H1 (cell line): ENCODE results near the gene BAX. TPM values are rescaled to one million over a fixed set of nuclear protein-coding genes. Genes with fewer than 3 reads are reported as not detected.

Experiments used
- CTCF ChIA-PET: fragments of 300-600 bp; sonication (Branson Sonifier 250); formaldehyde crosslinking; loops from one replicate; lab custom pipeline; 2021; ENCODE audit not compliant: partially characterized antibody; lab: Charles Lee
- POLR2A ChIA-PET: fragments of 300-600 bp; sonication (Branson Sonifier 250); formaldehyde crosslinking; loops from one replicate; lab custom pipeline; 2021; ENCODE audit warnings: inconsistent platforms; ENCODE audit not compliant: partially characterized antibody; lab: Charles Lee
- DNase-seq, 2 experiments: peaks; one replicate each; pipeline versions ENCODE4 v3.0.0 to v3.0.0-alpha.2; 2010 to 2022; ENCODE audit warnings: low spot score in 2 of 2, low read depth in 1 of 2, mixed read lengths in 1 of 2
- FAIRE-seq: peaks from 2 replicates; lab custom pipeline; 2011; peaks lifted over from hg19 to GRCh38; lab: Jason Lieb, UNC
- H2AFZ ChIP-seq: 2 replicates; pipeline ENCODE4 v1.8.1; 2012; ENCODE audit warnings: low read length, inconsistent platforms
- H2AK5ac ChIP-seq: 2 replicates; pipeline ENCODE4 v1.6.1; 2013; ENCODE audit warnings: low read depth, low read length
- H2BK120ac ChIP-seq: replicated peaks from 2 replicates; pipeline ENCODE3; 2013; ENCODE audit warnings: low read depth, low read length, inconsistent platforms
- H2BK12ac ChIP-seq: 2 replicates; pipeline ENCODE4 v1.6.1; 2013; ENCODE audit warnings: low read depth, low read length
- H2BK15ac ChIP-seq: 2 replicates; pipeline ENCODE4 v1.6.1; 2013; ENCODE audit warnings: low read length
- H2BK20ac ChIP-seq: 2 replicates; pipeline ENCODE4 v1.6.1; 2013; ENCODE audit warnings: low read length
- H2BK5ac ChIP-seq: 2 replicates; pipeline ENCODE4 v1.6.1; 2013; ENCODE audit warnings: low read depth, low read length
- H3K14ac ChIP-seq: 2 replicates; pipeline ENCODE4 v1.6.1; 2013; ENCODE audit warnings: inconsistent platforms; ENCODE audit not compliant: insufficient read length
- H3K18ac ChIP-seq: 2 replicates; pipeline ENCODE4 v1.6.1; 2013; ENCODE audit warnings: low read length; ENCODE audit errors: extremely low read depth
- H3K23ac ChIP-seq: 2 replicates; pipeline ENCODE4 v1.6.1; 2013; ENCODE audit warnings: inconsistent platforms; ENCODE audit not compliant: insufficient read length
- H3K23me2 ChIP-seq: 2 replicates; pipeline ENCODE4 v1.6.1; 2013; ENCODE audit warnings: low read depth, low read length
- H3K27ac ChIP-seq: 2 replicates; pipeline ENCODE4 v1.6.1; 2011; ENCODE audit warnings: low read depth, low read length, inconsistent platforms
- H3K27me3 ChIP-seq, 4 experiments: replicated peaks in 1 of 4; 1 replicate in 1 of 4; 2 replicates in 3 of 4; pipeline versions ENCODE4 v1.6.1 to v1.8.1; 2011 to 2013; ENCODE audit warnings: low read length in 3 of 4, mild to moderate bottlenecking in 3 of 4, inconsistent platforms in 2 of 4, mixed read lengths in 2 of 4, moderate library complexity in 1 of 4; ENCODE audit not compliant: control insufficient read depth in 3 of 4, insufficient read depth in 3 of 4; ENCODE audit errors: extremely low read depth in 1 of 4
- H3K36me3 ChIP-seq, 4 experiments: 2 replicates each; pipeline versions ENCODE4 v1.6.1 to v1.8.1; 2011 to 2013; ENCODE audit warnings: mild to moderate bottlenecking in 4 of 4, low read length in 3 of 4, moderate library complexity in 2 of 4, control low read depth in 1 of 4, inconsistent platforms in 1 of 4; ENCODE audit not compliant: insufficient read depth in 4 of 4, control insufficient read depth in 2 of 4
- H3K4ac ChIP-seq: replicated peaks from 2 replicates; pipeline ENCODE3; 2013; ENCODE audit warnings: low read length, low read depth, mixed read lengths, inconsistent platforms; ENCODE audit not compliant: insufficient read length
- H3K4me1 ChIP-seq, 4 experiments: replicated peaks in 1 of 4; 1 replicate in 1 of 4; 2 replicates in 3 of 4; pipeline versions ENCODE4 v1.6.1 to v1.8.1; 2011 to 2013; ENCODE audit warnings: low read length in 3 of 4, inconsistent platforms in 2 of 4, mixed read lengths in 1 of 4; ENCODE audit not compliant: insufficient read depth in 4 of 4, control insufficient read depth in 3 of 4
- H3K4me2 ChIP-seq, 2 experiments: 2 replicates each; pipeline versions ENCODE4 v1.6.1 to v1.8.1; 2011 to 2013; ENCODE audit warnings: low read depth in 2 of 2, low read length in 2 of 2, control low read depth in 1 of 2, inconsistent platforms in 1 of 2, mild to moderate bottlenecking in 1 of 2; ENCODE audit not compliant: insufficient read depth in 1 of 2
- H3K4me3 ChIP-seq, 4 experiments: fragments of 200-600, 300-600 bp in 1 of 4; sonication (generic), shearing (Covaris generic), sonication (Bioruptor Twin) in 1 of 4; 2 replicates each; pipeline versions ENCODE4 v1.5.1 to v1.8.1; 2011 to 2016; ENCODE audit warnings: low read length in 4 of 4, low read depth in 3 of 4, control low read depth in 2 of 4, inconsistent platforms in 2 of 4, mild to moderate bottlenecking in 2 of 4, mixed read lengths in 1 of 4, moderate library complexity in 1 of 4; ENCODE audit not compliant: insufficient read depth in 2 of 4; ENCODE audit errors: extremely low read depth in 1 of 4
- H3K56ac ChIP-seq: replicated peaks from 2 replicates; pipeline ENCODE3; 2013; ENCODE audit warnings: low read depth, mild to moderate bottlenecking, mixed read lengths, low read length, inconsistent platforms; ENCODE audit not compliant: insufficient read length
- H3K79me1 ChIP-seq: 2 replicates; pipeline ENCODE4 v1.6.1; 2013; ENCODE audit warnings: low read depth, low read length, control low read depth
- H3K79me2 ChIP-seq, 2 experiments: 2 replicates each; pipeline versions ENCODE4 v1.6.1 to v1.8.1; 2012 to 2013; ENCODE audit warnings: low read length in 2 of 2, mild to moderate bottlenecking in 2 of 2, inconsistent platforms in 1 of 2; ENCODE audit not compliant: insufficient read depth in 2 of 2, control insufficient read depth in 1 of 2
- H3K9ac ChIP-seq, 4 experiments: replicated peaks in 1 of 4; 1 replicate in 1 of 4; 2 replicates in 3 of 4; pipeline versions ENCODE4 v1.6.1 to v1.8.1; 2011 to 2013; ENCODE audit warnings: low read depth in 3 of 4, low read length in 3 of 4, control low read depth in 2 of 4, mild to moderate bottlenecking in 2 of 4, moderate library complexity in 2 of 4, inconsistent platforms in 1 of 4; ENCODE audit errors: extremely low read depth in 1 of 4
- H3K9me3 ChIP-seq, 2 experiments: 2 replicates each; pipeline versions ENCODE4 v1.6.1 to v1.8.1; 2012 to 2013; ENCODE audit warnings: mild to moderate bottlenecking in 2 of 2, moderate library complexity in 2 of 2, control low read depth in 1 of 2, inconsistent platforms in 1 of 2, low read depth in 1 of 2, low read length in 1 of 2, mixed read lengths in 1 of 2; ENCODE audit not compliant: insufficient read depth in 2 of 2
- H4K20me1 ChIP-seq, 2 experiments: replicated peaks in 1 of 2; 2 replicates each; pipeline versions ENCODE3 to v1.8.1; 2011 to 2013; ENCODE audit warnings: inconsistent platforms in 2 of 2, low read length in 2 of 2, mild to moderate bottlenecking in 1 of 2; ENCODE audit not compliant: insufficient read depth in 2 of 2, control insufficient read depth in 1 of 2
- H4K5ac ChIP-seq: 2 replicates; pipeline ENCODE4 v1.6.1; 2013; ENCODE audit warnings: low read length, low read depth, mixed read lengths, inconsistent platforms; ENCODE audit not compliant: insufficient read length
- H4K8ac ChIP-seq: 2 replicates; pipeline ENCODE4 v1.8.0; 2013; ENCODE audit warnings: mild to moderate bottlenecking, moderate library complexity, low read length, inconsistent platforms; ENCODE audit not compliant: insufficient read depth; ENCODE audit errors: extremely low read depth
- H4K91ac ChIP-seq: replicated peaks from 2 replicates; pipeline ENCODE3; 2013; ENCODE audit warnings: low read length, mixed read lengths, inconsistent platforms; ENCODE audit not compliant: insufficient read length
- SIX5 ChIP-seq: IDR thresholded peaks from 2 replicates; pipeline ENCODE4 v1.6.1; 2011; ENCODE audit warnings: mild to moderate bottlenecking, low read depth, low read length
- TCF12 ChIP-seq: IDR thresholded peaks from 2 replicates; pipeline ENCODE4 v1.6.1; 2011; ENCODE audit warnings: low read depth, mild to moderate bottlenecking, low read length
- TEAD4 ChIP-seq: IDR thresholded peaks from 2 replicates; pipeline ENCODE4 v1.6.1; 2012; ENCODE audit warnings: low read depth, low read length, inconsistent platforms, mixed read lengths
- WGBS, 2 experiments: shearing (Covaris generic) in 1 of 2; methylation state at CpG; one replicate each; pipeline versions ENCODE4 v1.1.6 to v1.1.7; 2013 to 2015; ENCODE audit warnings: low lambda C conversion rate in 2 of 2, mixed read lengths in 2 of 2, inconsistent platforms in 1 of 2, low coverage in 1 of 2, missing lambda C conversion rate in 1 of 2; ENCODE audit not compliant: insufficient replicate concordance in 2 of 2, insufficient coverage in 1 of 2, insufficient read length in 1 of 2; ENCODE audit errors: extremely low coverage in 1 of 2, missing lambda C conversion rate in 1 of 2; 5-methylcytosine and 5-hydroxymethylcytosine counted together
- polyA plus RNA-seq, 7 experiments: library from polyadenylated mRNA; depleted of rRNA in 3 of 7; stranded (reverse) in 5 of 7; unstranded in 2 of 7; fragments of >200 nt in 5 of 7; fragments of 200-250 nt in 2 of 7; gene quantifications; 1 replicate in 5 of 7; 2 replicates in 1 of 7; 4 replicates in 1 of 7; pipeline versions ENCODE4 v1.2.1 to v1.2.3, GENCODE V29; 2011 to 2013; ENCODE audit warnings: missing spikeins in 2 of 7, mixed read lengths in 2 of 7
- total RNA-seq: library from RNA; stranded (reverse); fragmentation: NEBNext Ultra II Directional; extraction: Animal tissue kit (Norgen Biotek cat#: 25700); gene quantifications from 2 replicates; pipeline ENCODE4 v1.2.1, GENCODE V29; 2021

Gene BAX
- total and polyA plus RNA-seq, 2 of the 8 experiments (the other 6 are each of a cell fraction or from before 2014, with no cell fraction given): 257 to 346 TPM

DNA sequence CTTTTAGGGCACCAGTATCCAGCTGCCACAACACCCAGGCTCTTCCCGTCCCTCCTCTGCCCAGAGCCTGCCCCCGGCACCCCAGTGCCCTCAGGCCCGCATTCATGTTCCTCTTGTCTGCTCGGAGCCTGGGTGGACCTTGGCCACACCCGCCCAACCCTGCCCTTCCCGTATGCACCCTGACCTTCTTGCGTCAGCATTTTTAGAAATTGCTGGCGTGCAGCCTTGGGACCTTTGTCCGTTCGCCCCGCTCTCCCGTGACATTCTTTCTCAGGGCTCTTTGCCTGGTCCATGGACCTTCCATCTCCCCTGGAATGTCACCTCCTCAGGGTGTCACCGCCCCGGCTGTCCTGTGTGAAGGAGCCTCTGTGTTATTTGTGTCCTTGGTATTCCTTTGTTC lies 47.0 kb upstream of the BAX start:
- Histone ChIP-seq H4K5ac (no peak overlapping the region), H3K4me1 (no peaks in the 10 kb centered on the region), H3K23ac (no peak overlapping the region), H3K27ac (no peak overlapping the region), H4K8ac (no peak overlapping the region), H3K18ac (no peak overlapping the region), H4K20me1 (peaks cover 0 to 2% of the 10 kb centered on the region in 2 experiments), H2AK5ac (no peak overlapping the region), H3K14ac (no peak overlapping the region), H3K9me3 (no peaks in the 10 kb centered on the region), H3K79me1 (peaks cover under 1% of the 10 kb centered on the region; the same call in 1 of the 2 replicates), H2AFZ (no peak overlapping the region), H2BK120ac (no peak overlapping the region), H4K91ac (no peak overlapping the region), H3K4me3 (no peak overlapping the region), H2BK15ac (no peak overlapping the region), H2BK5ac (no peak overlapping the region), H3K27me3 (no peaks in the 10 kb centered on the region), H3K79me2 (peaks cover 0 to 3% of the 10 kb centered on the region in 2 experiments; a peak in 2 of 4 replicates), H3K23me2 (peaks cover 5% of the 10 kb centered on the region; the same call in 1 of the 2 replicates), H2BK20ac (no peak overlapping the region), H3K36me3 (peaks cover 12 to 49% (median 24%) of the 10 kb centered on the region in 4 experiments; a peak in 6 of 8 replicates), H2BK12ac (no peak overlapping the region), H3K4me2 (no peak overlapping the region), H3K56ac (no peak overlapping the region), H3K4ac (no peak overlapping the region), H3K9ac (no peak overlapping the region; a peak in 1 of 7 replicates)
- TF ChIP-seq TEAD4 (no peak), TCF12 (no peak), SIX5 (no peak)
- DNase-seq (no peak), FAIRE-seq (no peak)
- ChIA-PET POLR2A (no interaction called here), CTCF (no interaction called here)
- 96% methylated on average over 14 of the region's 14 CpGs; no CpG with 5 or more reads in 1 of the 2 experiments for WGBS, 2 experiments
